HL-60 (cell line): ENCODE measurements around the gene SPDYA.

Experiments
- SPI1 ChIP-seq: IDR thresholded peaks from 2 replicates; pipeline ENCODE4 v1.6.1; 2012; ENCODE audit warnings: low read depth, mild to moderate bottlenecking, borderline replicate concordance
- TF ChIP-seq, protein P1 (sequence below): IDR thresholded peaks from one replicate; pipeline ENCODE4 v1.5.1; 2011; ENCODE audit warnings: low read length, control low read depth, inconsistent platforms; ENCODE audit not compliant: insufficient read depth

DNA sequence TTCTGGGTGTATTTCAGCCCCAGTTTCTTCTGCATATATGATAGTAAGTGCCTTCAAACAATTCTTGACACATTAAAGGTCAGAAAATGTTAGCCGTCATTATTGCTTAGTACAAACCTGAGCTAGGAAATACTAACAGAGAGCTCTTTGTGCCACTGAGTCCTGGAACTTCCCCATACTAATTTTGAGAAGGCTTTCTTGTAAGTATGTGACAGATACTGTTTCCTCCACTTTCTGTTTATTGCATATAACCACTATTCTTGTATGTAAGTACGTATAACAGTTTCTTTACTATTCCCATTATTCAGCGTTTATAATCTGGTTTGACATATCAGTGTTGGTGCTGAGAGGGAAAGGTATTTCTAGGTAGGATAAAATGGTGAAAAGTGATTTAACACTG, 49.2 kb upstream of the SPDYA start:
- TF ChIP-seq, protein P1, sequence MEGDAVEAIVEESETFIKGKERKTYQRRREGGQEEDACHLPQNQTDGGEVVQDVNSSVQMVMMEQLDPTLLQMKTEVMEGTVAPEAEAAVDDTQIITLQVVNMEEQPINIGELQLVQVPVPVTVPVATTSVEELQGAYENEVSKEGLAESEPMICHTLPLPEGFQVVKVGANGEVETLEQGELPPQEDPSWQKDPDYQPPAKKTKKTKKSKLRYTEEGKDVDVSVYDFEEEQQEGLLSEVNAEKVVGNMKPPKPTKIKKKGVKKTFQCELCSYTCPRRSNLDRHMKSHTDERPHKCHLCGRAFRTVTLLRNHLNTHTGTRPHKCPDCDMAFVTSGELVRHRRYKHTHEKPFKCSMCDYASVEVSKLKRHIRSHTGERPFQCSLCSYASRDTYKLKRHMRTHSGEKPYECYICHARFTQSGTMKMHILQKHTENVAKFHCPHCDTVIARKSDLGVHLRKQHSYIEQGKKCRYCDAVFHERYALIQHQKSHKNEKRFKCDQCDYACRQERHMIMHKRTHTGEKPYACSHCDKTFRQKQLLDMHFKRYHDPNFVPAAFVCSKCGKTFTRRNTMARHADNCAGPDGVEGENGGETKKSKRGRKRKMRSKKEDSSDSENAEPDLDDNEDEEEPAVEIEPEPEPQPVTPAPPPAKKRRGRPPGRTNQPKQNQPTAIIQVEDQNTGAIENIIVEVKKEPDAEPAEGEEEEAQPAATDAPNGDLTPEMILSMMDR: no peak
- no peak for TF ChIP-seq SPI1
